GM18909 (cell line): ENCODE data around the gene KRT10.

ENCODE experiments used
- ATAC-seq: cut with Tn5 transposase; IDR thresholded peaks from one replicate; pipeline ENCODE4 v1.9.1; 2021; ENCODE audit warnings: mild to moderate bottlenecking; ENCODE audit not compliant: unreplicated experiment, poor library complexity

KRT10 gene

DNA sequence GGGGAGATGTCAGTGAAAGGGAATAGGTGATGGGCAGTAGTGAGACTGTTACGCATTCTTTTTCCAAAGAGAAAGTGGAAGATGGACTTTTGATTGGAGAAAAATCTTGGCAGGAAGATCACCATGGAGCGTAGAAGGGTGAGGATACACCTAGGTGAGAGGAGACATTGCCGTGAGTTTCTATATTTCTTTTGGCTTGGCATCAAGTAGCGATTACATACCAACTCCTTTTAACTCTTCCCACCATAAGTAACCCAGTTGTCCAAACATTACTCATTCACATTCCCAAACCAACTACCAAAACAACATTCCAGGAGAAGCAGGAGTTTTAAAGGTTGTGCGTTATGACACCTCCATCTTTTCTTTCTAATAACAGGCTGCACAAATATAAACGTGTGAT lies 11.9 kb downstream of the KRT10 start:
- no peak for ATAC-seq

DNA sequence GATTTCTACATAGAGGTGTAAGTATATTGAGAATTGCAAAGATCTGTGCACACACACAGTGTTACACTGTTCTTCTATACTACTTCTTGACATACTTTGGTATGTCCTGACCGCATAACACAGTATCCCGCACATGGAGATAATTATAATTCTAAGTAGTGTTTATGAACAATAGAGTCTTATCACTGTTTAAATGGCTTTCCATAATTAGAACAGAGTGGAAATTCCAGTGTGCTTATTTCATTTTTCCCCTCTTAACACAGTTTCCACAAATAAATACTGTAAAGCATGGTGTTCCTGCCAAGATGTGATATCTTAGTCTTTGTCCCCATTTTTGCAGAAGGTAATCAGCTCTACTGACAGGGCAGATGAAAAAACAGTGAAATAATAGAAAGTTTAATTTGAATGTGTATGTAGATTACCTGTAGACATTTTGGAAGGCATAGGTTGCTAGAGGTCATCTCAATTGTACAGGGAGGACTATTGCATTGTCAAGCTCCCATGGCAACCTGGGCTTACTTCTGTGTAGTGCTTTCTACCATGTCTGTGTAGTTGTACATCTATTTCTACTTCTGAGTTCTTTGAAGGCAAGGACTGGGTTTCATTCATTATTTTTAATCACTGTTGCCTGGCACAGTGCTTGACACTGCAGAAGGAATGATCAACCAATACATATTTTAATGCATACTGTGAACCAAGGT lies 12.5 kb downstream of the KRT10 start:
- no peak for ATAC-seq

DNA sequence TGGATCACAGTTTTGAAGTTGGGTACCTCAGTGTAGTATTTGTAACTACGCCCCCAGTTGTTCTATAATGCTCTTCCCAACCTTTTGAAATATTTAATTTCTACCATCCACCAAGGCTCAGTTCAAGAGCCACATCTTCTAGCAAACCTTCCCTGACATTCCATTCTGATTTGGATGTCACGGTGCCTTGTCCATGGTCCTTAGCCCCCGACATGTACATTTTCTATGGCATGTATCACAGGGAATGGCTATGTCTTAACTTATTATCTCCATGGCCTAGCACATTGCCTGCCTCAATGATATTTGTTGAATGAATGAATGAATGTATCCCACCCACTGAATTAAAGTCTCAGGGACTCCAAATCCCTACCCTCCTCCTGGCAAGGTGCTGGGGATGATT lies 16.3 kb downstream of the KRT10 start:
- no peak for ATAC-seq

DNA sequence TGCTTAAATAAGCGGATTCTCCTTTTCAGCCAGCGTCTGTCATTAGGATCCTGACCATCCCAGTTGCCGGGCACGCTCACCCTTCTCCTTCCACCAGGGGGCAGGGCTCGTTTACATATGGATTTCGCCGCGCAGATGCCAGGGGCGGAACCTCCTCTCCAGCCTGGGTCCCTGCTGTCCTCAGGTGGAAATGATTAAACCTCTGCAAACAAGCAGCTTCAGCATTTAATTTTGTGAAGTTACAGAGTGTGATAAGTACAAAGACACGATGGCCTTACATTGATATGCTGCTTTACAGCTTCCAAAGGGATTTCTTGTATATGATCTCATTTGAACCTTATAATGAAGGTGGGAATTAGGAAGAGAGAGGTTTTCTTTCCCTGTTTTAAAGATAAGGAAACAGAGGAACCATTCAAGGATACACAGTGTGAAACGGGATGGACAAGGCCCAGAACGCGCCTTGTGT lies 18.8 kb downstream of the KRT10 start:
- ATAC-seq = no peak

DNA sequence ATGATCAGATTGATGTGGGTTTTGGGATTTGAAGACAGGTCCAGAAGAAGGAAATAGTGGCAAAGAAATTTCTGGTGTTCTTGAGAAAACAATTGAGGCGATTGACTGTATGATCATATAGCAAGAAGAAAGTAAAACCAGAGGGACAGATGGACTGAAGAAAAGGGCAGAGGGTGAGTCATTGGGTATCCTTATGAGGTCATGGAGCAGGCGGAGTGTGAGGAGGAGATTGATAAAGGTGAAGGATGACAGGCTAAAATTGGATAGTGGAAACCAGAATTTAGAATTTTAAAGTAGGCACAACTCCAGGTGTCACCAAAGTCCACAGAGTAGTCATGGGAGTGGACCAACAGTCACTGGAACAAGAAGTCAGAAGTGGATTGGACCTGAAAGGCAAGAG lies 21.3 kb downstream of the KRT10 start:
- ATAC-seq = no peak

DNA sequence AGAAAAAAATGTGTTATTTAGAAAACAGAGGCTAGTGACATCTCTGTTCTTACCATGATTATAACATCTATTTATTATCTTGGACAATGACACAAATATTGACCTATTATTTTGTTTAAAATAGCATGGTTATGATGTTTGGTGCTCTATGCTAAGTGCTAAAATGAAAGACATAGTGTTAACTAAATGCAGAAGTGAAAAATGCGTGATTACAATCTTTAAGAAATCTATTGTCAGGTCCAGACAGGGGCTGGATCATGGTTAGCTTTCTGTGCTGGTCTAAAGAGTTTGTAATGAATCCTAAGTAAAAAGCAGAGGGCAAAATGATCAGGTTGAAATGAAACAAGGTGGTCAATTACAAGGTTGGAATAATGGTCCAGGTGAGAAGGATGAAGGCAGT lies 22.0 kb downstream of the KRT10 start:
- ATAC-seq = no peak

DNA sequence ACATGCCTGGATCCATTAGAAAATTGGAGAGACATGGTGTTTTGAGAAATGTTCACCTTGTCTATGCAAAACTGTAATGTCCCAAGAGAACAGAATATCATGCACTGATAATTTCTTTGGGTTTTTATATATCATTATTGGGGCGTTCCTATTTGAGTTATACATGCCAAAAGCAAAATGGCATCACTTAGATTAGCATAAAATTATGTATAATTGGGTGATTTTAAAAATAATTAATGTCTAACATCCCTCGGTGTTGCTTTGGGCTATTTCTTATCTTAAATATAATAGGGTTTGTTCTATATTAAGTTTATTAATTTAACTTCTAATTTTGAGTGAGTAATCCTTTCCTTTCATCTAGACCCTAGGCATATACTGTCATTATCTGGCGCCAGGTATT lies 22.6 kb downstream of the KRT10 start, which contains the start of gene KRT28:
KRT28 (minus strand) TSS at position 101 of the 400 bp plus-strand sequence; CDS start at position 35, 66 bp downstream.
- ATAC-seq = no peak

DNA sequence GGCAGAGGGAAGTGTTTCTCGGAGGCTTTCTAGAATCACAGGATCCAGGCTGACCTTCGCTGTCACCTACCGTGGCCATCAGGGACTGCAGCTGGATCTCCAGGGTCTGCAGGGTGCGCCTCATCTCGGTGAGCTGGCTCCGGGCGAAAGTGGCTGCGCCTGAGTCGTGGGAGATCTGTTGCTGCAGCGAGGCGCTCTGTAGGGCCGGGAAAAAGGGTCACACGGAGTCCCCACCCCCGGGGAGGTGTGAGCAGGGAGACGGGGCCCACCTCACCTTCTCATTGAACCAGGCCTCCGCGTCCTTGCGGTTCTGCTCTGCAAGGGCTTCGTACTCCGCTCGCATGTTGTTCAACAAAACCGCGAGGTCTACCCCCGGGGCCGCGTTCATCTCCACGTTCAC lies 25.6 kb downstream of the KRT10 start:
- ATAC-seq = no peak

DNA sequence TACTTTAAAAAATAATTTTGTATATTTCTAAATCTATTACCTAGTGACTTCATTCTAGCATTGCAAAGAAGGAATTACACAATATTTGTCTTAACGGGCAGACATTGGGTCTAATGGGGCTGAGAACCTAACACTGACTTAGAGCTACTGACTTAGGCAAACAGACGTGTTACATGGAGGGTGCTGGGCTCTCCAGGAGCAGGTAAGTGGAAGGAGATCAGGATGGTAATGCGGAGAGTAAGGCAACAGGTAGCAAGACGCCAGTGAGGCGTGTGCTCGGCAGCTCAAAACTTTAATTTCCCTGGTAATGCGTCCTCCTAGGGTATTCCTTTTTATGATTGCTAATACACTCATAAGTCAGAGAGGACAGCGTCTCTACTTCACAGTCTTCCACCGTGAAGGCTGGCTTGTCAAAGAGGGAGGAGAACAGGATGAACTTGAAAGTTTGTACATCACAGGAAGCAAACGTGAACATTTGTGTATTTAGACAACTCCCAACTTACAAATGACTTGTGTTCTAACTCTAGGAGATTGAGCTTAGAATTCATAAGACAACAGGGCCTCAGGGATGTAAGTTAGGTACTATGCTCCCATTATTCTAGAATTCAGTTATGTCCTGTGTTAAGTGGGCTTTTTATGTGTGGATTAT lies 27.3 kb downstream of the KRT10 start:
- ATAC-seq = no peak

DNA sequence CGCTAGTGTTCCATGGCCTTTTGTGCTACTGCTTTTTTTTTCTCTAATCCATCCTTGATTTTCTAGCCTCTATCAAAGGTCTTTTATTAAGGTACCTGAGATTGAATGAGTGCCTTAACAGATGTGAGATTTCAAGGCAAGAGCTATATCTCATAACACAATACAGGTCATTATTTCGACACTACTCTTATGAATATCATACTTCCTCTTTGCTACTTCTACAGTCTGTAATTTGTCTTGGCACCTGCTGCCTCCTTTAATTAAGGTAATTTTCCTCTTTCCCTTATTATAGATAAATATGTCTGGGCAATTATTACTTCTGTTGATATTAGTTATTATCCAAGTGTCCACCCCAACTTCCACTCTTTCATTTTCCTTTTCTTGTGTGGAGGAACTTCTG lies 27.9 kb downstream of the KRT10 start:
- ATAC-seq = no peak

DNA sequence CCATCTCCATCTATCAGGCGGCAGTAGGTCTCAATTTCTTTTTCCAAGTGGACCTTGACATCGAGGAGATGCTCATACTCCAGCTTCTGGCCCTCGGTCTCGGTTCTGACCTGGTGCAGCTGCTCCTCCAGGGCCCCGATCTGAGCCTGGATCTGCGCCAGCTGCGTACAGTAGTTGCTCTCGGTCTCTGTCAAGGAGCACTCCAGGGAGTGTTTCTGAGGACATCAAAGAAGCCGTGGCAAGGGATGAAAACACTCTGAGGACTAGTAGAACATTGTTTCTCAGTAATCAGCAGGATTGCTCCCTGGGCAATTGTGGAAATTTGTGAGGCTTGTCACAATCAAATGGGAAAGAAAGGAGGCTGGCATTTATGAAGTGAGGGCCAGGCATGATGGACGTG lies 28.6 kb downstream of the KRT10 start:
- ATAC-seq = no peak

DNA sequence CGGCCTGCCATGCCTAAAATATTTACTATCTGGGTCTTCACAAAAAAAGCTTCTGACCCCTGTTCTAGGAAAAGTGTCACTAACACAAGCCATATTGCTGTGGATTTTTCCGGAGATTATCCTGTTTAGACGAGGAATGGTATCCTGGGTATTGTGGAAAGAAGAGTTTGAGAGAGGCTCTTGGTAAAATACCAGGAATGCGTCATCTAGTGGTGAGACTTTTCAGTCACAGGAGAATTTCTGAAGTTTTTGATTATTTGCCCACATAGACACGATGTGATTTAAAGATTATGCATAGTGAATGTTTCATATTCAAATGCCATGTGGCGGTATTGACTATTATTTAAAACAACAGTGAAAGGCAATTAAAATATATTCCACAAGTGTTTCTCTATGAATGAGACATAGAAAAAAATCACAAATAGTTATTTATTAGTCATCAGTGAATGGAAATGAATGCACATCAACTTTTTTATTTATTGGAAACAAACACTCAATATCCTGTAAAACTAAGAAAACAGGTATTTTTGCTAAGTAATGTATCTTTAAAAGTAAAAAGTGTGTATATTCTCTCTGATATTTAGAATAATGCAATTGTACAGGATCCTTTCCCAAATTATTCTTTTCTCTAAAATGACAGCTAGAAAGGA lies 30.5 kb downstream of the KRT10 start:
- no peak for ATAC-seq

DNA sequence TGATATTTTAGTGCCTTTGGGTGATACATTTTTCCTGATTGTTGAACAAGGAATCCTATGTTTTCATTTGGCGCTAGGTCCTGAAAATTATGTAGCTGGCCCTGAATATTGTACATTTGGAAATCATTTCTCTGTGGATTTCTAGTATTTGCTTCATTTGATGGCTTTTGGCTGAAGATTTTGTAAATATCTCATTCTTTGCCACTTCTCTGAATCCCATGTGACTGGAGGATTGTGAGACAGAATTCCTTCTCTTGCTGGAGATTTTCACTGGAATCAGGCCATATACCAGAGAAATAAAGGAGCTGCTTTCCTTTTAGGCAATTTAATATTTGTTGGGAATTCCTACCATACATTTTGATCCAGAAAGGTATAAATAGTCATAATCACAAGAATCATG lies 31.3 kb downstream of the KRT10 start:
- no peak for ATAC-seq

DNA sequence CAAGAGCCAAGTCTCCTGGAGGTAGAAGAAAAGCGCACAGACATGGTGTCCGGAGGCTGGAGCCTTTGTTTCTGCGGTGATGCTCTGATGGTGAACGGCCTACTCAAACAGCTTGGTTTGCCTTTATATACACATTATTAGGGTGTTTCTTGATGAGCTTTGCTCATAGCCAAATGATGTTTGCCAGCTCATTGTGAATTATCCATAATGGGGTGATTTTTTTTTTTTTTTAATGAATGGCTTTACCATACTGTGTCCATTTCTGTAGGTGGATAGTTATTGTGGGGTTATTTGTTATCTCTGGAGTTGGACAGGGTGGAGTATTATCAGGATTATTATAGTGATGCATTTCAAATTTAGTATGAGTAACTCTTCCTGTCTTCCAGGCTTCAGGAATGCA lies 40.0 kb downstream of the KRT10 start, which contains the start of gene KRT27:
KRT27 (minus strand) TSS at position 101 of the 400 bp plus-strand sequence; CDS start at position 44, 57 bp downstream.
- no peak for ATAC-seq

DNA sequence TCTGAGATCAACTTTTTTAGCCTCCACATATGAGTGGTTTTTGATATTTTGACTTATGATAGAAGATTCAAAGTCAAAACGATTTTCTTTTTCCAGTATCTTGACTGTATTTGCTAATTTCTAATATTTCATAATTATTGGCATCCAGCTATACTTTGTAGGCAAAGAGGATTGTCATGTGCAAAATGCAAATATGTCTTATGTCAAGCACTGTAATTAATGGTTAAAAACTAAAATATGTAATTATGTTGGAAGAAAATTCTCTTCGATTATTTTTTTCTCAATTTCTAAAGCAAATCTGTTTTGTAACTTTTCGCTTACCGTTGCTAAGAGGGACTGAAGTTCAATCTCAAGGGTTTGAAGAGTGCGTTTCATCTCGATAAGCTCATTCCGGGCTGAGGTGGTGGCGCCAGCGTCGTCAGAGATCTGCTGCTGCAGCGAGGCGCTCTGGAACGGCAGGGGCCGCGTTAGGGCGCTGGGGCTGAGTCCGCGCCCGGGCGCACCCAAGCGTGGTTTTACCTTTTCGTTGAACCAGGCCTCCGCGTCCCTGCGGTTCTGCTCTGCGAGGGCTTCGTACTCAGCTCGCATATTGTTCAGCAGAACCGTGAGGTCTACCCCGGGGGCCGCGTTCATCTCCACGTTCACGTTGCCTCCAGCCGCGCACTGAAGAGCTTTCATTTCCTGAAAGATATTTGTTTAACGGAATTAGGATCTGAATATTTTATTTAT lies 43.1 kb downstream of the KRT10 start:
- no peak for ATAC-seq

DNA sequence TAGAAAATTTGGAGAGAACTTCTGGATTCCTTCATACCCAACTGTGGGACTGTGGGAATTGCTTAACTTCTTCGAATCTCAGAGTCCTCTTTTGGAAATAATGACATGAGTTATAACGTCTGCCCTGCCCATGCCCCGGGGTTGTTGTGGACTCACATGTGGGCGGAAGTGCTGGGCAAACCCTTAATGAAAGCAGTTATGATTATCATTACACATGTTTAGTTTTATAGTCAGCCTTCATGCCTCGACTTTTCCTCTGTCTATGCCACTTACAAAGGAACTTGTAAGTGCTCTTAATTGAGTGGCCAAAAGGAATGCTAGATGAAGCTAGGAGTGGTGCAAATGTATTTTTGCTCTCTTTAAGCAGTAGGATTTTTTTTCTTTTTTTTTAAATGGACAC lies 44.0 kb downstream of the KRT10 start:
- ATAC-seq = no peak

DNA sequence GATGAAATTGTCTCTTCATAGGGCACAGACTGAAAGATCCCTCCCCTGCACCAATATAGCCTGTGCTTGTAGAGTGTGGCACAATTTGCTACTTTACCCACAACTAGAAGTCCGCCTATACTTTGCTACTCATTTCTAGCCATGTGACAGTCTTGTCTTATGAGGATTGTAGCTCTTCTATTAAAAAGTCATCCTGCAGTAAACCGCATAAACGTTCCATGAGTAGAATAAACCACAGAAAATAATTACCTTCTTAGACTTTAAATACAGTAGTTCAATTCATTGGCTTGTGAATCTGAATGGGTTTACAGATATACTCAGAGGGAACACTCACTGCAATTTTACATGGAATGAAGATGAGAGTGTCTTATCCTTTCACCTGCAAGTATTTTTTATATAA lies 44.4 kb downstream of the KRT10 start:
- ATAC-seq = no peak

DNA sequence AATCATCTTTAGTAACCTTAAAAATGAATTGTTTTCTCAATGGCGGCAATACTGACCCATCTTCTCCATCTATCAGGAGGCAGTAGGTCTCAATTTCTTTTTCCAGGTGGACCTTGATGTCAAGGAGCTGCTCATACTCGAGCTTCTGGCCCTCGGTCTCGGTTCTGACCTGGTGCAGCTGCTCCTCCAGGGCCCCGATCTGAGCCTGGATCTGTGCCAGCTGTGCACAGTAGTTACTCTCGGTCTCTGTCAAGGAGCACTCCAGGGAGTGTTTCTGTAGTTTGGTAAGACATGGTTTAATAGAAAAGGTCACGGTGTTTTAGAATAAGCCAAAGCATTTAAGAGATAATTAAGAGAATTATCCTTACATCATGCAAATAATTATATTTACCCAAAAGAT lies 45.0 kb downstream of the KRT10 start:
- ATAC-seq = no peak

DNA sequence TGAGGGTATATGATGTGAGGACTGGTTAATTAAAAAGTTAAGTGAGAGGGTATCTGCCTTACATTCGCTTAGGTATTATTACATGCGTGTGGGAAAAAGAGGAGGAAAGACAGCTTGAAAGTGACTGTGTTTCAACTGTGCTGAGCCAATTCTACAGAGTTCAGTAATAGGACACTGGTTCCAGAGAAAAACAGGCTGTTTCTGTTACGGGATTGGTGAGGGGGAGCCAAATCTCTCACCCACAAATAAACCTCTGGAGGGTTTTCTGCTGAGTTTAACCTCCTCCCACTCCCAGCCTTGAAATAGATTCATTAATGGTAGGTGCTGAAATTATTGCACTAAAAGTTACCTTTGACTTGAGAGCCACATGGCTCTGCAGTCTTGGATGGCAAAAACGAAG lies 46.5 kb downstream of the KRT10 start:
- ATAC-seq = no peak

DNA sequence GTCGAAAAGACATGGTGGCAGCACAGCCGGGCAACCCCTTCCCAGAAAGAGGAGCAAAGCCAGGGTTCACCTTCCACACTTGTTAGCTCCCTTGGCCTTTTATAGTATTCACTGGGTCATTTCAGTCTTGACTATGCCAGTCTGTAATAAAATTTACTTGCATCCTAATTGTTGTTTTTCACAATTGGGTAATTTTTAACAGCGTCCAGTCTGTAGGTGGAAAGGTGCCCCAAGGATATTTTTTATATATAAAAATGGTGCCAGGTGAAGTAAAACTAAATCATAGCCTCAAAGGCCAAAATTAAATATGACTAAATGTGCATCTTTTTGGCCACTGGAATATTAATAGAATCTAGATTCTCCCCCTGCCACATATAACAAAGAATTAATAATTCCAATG lies 50.3 kb downstream of the KRT10 start, which contains the start of gene KRT26:
KRT26 (minus strand) TSS at position 101 of the 400 bp plus-strand sequence; CDS start at position 13, 88 bp downstream.
- no peak for ATAC-seq
